Vagina (tissue), 2 donors: ENCODE measurements around the gene GYG1.

Experiments used
- POLR2A ChIP-seq, 2 donors: fragments of 450-650 bp; IDR thresholded peaks; one replicate each; pipeline ENCODE4 v1.6.1; 2017; ENCODE audit warnings: antibody characterized with exemption in 2 of 2, mild to moderate bottlenecking in 2 of 2, moderate library complexity in 2 of 2
- POLR2AphosphoS5 ChIP-seq, 2 donors: sonication (generic); formaldehyde crosslinking; IDR thresholded peaks; one replicate each; pipeline ENCODE4 v1.9.0; 2017; ENCODE audit warnings: antibody characterized with exemption in 2 of 2, mild to moderate bottlenecking in 2 of 2, low read depth in 1 of 2; ENCODE audit not compliant: insufficient read depth in 1 of 2
- TF ChIP-seq, protein P1 (sequence below), 3 experiments: fragments of 450-650 bp in 2 of 3; fragments of 200-600 bp in 1 of 3; sonication (generic) in 1 of 3; IDR thresholded peaks; one replicate each; pipeline ENCODE4 v1.5.1; 2017 to 2019; ENCODE audit warnings: antibody characterized with exemption in 3 of 3, mild to moderate bottlenecking in 2 of 3, moderate library complexity in 2 of 3

GRCh38 chr3:148974726-148975125 is 16.6 kb upstream of the GYG1 start:
- TF ChIP-seq, protein P1, sequence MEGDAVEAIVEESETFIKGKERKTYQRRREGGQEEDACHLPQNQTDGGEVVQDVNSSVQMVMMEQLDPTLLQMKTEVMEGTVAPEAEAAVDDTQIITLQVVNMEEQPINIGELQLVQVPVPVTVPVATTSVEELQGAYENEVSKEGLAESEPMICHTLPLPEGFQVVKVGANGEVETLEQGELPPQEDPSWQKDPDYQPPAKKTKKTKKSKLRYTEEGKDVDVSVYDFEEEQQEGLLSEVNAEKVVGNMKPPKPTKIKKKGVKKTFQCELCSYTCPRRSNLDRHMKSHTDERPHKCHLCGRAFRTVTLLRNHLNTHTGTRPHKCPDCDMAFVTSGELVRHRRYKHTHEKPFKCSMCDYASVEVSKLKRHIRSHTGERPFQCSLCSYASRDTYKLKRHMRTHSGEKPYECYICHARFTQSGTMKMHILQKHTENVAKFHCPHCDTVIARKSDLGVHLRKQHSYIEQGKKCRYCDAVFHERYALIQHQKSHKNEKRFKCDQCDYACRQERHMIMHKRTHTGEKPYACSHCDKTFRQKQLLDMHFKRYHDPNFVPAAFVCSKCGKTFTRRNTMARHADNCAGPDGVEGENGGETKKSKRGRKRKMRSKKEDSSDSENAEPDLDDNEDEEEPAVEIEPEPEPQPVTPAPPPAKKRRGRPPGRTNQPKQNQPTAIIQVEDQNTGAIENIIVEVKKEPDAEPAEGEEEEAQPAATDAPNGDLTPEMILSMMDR (IDR thresholded peaks at IDR 0.05): no peak
- TF ChIP-seq POLR2A (IDR thresholded peaks at IDR 0.05) (no peak), POLR2AphosphoS5 (IDR thresholded peaks at IDR 0.05; ENCODE audit: insufficient read depth in 1 of 2, low read depth in 1 of 2) (no peak)
